Activated CD8-positive, alpha-beta T cell treated with anti-CD3 and anti-CD28 coated beads, Interleukin-2, amount 10 ng/mL, durations not matched to agents 7 days and 5 days (primary cell): ENCODE data around the gene PHF14. TPM values are rescaled to one million over a fixed set of nuclear protein-coding genes. Genes with fewer than 3 reads are reported as not detected.
A peak's percentile ranks its signal among the peaks of the same experiment; 100 is the strongest.
"Not testable (repeated sequence)": the region's sequence is repeated elsewhere in the genome, so short reads cannot be mapped to it uniquely, and the experiment has no call there.

Experiments
- ATAC-seq: fragments of 150-1000 bp; cut with Tn5 transposase; one replicate; pipeline ENCODE4 v1.10.0; 2021; ENCODE audit warnings: moderate library complexity
- CTCF ChIA-PET: fragments of 350-600 bp; sonication (Branson Sonifier 250); formaldehyde crosslinking; loops from one replicate; lab custom pipeline; 2021; ENCODE audit warnings: antibody characterized with exemption; lab: Charles Lee
- POLR2A ChIA-PET: fragments of 350-600 bp; sonication (Branson Sonifier 250); formaldehyde crosslinking; loops from one replicate; lab custom pipeline; 2021; ENCODE audit warnings: antibody characterized with exemption; lab: Charles Lee
- DNase-seq: peaks from one replicate; pipeline ENCODE4 v3.0.0-alpha.2; 2020
- H3K27ac Mint-ChIP-seq: one replicate; pipeline ENCODE4 v1.8.0; 2021; ENCODE audit warnings: mild to moderate bottlenecking, mixed read lengths
- H3K27me3 Mint-ChIP-seq: one replicate; pipeline ENCODE4 v1.8.0; 2021; ENCODE audit warnings: low read depth, mixed read lengths
- H3K36me3 Mint-ChIP-seq: one replicate; pipeline ENCODE4 v1.8.0; 2021; ENCODE audit warnings: low read depth, mixed read lengths
- H3K4me1 Mint-ChIP-seq: one replicate; pipeline ENCODE4 v1.8.0; 2021; ENCODE audit warnings: low read depth, mixed read lengths
- H3K4me3 Mint-ChIP-seq: one replicate; pipeline ENCODE4 v1.8.0; 2021; ENCODE audit warnings: mild to moderate bottlenecking, mixed read lengths
- H3K9me3 Mint-ChIP-seq: one replicate; pipeline ENCODE4 v1.8.0; 2022; ENCODE audit warnings: mixed read lengths; ENCODE audit not compliant: insufficient read depth
- total RNA-seq, 2 experiments: library from RNA; stranded (reverse); gene quantifications; one replicate each; pipeline ENCODE4 v1.2.3, GENCODE V29; 2021

Gene PHF14, protein sequence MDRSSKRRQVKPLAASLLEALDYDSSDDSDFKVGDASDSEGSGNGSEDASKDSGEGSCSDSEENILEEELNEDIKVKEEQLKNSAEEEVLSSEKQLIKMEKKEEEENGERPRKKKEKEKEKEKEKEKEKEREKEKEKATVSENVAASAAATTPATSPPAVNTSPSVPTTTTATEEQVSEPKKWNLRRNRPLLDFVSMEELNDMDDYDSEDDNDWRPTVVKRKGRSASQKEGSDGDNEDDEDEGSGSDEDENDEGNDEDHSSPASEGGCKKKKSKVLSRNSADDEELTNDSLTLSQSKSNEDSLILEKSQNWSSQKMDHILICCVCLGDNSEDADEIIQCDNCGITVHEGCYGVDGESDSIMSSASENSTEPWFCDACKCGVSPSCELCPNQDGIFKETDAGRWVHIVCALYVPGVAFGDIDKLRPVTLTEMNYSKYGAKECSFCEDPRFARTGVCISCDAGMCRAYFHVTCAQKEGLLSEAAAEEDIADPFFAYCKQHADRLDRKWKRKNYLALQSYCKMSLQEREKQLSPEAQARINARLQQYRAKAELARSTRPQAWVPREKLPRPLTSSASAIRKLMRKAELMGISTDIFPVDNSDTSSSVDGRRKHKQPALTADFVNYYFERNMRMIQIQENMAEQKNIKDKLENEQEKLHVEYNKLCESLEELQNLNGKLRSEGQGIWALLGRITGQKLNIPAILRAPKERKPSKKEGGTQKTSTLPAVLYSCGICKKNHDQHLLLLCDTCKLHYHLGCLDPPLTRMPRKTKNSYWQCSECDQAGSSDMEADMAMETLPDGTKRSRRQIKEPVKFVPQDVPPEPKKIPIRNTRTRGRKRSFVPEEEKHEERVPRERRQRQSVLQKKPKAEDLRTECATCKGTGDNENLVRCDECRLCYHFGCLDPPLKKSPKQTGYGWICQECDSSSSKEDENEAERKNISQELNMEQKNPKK
- 10 to 100 TPM; 32.1 to 37.8 TPM for total RNA-seq

DNA sequence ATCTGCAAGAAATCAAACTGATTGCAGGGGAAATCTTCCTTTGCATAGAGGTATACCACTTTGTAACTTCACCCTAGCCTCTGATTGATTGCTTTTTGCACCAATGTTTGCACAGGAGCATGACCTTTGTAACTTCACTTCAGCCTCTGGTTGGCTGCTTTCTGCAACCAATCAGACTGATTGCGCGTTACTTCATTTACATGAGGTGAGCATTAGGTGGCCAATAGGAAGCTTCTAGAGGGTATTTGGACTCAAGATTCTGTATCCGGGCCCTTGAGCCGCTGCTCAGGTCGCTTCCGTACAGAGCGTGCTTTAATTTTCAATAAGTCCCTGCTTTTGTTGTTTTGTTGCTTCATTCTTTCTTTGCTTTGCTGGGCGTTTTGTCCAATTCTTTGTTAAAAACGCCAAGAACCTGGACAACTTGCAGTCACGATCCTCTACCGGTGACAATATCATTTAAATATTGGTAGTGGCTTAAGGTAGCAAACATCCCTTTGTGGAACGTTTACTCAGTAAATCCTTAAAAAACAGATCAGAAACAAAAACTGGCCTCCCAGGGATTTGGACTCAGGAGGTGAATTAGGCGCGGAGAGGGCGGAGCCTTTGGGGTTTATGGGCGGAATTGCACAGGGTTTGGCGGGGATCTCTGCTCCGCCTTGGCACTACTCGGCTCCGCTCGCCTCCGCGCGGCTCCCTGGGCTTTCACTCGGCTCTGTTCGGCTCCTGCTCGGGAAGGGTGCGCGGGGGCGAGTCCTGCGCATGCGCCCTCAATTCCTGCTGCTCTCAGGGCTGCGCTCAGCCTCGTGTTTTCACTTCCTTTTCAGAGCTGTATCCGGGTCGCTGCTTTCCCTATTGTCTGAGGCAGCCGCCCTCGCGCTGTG, at the start of gene PHF14:
TSS of gene PHF14 (plus strand) at position 812 of the 881 bp plus-strand sequence. CDS start 452 bp downstream, outside the sequence.
- Mint-ChIP-seq H3K9me3 (no peaks in the 10 kb centered on the region), H3K36me3 (peaks cover 25% of the 10 kb centered on the region), H3K4me3 (peak within 1 kb of the TSS; percentile 95), H3K4me1 (peaks cover 48% of the 10 kb centered on the region), H3K27ac (peak within 1 kb of the TSS; percentile 92), H3K27me3 (peaks cover 6% of the 10 kb centered on the region)
- DNase-seq (peak; percentile 97), ATAC-seq (peak; percentile 99)
- CTCF ChIA-PET = interaction anchor here (1.0 kb wide), 1 partner anchor 34 kb away, joined by 3 read pairs; a partner anchor contains a TSS
- POLR2A ChIA-PET = interaction anchor here (0.6 to 2.6 kb wide), 4 partner anchors 16 to 33 kb away, joined by 3 to 22 read pairs (median 3); a partner anchor contains a TSS

DNA sequence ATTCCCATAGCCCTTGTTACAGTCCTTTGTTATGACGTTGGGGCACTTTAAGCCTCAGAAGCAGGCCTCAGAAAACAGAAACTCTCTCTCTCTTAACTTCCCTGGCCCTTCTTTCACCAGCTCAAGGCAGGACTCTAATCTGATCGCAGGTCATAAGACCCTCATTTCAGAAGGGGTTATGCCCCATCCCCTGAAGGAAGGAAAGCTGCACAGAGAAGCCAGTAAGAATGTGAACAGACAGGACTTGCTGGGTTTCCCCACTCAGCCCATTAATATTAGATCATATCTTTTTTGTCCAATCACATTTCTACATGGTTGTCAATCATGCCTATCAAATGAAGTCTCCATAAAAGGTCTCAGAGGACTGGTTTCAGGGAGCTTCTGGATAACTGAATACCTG, 49.3 kb upstream of the PHF14 start:
- ATAC-seq = no peak
- Mint-ChIP-seq H3K9me3 (no peaks in the 10 kb centered on the region), H3K36me3 (no peaks in the 10 kb centered on the region), H3K27ac (no peak overlapping the region), H3K4me3 (no peak overlapping the region), H3K27me3 (no peaks in the 10 kb centered on the region), H3K4me1 (no peaks in the 10 kb centered on the region)
- DNase-seq = no peak
- ChIA-PET CTCF (no interaction called here), POLR2A (no interaction called here)

DNA sequence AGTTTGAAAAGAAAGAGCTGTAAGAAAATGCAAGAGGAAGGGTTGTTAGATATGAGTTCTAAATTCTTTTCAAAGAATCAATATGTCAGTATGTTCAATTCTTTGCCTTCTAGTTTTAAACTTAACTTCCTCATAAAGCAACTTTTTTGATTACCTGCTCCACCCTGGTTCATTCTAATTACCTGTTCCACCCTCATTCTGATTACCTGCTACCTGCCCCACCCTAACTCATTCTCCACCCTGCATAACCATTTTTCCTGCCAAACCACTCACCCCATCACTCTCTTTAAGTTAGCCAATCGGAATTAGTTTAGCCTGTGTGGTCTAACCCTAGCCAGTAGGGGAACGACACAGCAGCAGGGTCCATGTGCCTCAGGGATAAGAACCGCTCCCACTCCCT, 45.5 kb upstream of the PHF14 start:
- H3K4me3 Mint-ChIP-seq, H3K27me3 Mint-ChIP-seq, H3K9me3 Mint-ChIP-seq, H3K27ac Mint-ChIP-seq, CTCF ChIA-PET, DNase-seq, ATAC-seq, H3K4me1 Mint-ChIP-seq, POLR2A ChIA-PET: not testable (repeated sequence)
- H3K36me3 Mint-ChIP-seq = peaks cover 17% of the 10 kb centered on the region

DNA sequence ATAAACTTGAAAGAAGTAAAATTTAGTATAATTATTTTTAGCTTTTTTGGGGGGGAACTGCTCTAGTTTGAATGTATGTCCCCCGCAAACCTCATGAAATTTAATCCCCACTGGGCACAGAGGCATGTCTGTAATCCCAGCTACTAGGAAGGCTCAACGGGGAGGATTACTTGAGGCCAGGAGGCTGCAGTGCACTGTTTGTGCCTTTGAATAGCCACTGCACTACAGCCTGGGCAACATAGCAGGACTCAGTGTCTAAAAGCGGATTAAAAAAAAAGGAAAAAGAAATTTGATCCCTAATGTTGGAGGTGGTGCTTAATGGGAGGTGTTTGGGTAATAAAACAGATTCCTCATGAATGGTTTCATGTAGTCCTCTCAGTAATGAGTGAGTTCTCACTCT, 43.1 kb upstream of the PHF14 start:
- Mint-ChIP-seq H3K9me3 (no peaks in the 10 kb centered on the region), H3K36me3 (peaks cover 24% of the 10 kb centered on the region), H3K27me3 (no peaks in the 10 kb centered on the region), H3K27ac (no peak overlapping the region), H3K4me3 (no peak overlapping the region), H3K4me1 (peaks cover 3% of the 10 kb centered on the region)
- POLR2A ChIA-PET = no interaction called here
- ATAC-seq = no peak
- no peak for DNase-seq
- CTCF ChIA-PET = no interaction called here

DNA sequence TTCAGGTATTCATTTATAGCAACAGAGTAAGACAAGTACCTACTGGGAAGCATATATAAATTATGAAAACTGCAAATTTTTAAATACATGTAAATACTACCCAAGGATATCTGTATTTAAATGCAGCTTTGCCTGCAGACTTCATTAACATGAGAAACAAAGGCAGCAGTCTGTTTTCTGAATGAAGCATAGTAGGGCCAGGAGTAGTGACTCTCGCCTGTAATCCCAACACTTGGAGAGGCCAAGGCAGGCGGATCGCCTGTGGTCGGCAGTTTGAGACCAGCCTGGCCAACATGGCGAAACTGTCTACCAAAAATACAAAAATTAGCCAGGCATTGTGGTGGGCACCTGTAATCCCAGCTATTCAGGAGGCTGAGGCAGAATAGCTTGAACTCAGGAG, 42.5 kb upstream of the PHF14 start:
- Mint-ChIP-seq H3K27ac (no peak overlapping the region), H3K36me3 (peaks cover 30% of the 10 kb centered on the region), H3K9me3 (no peaks in the 10 kb centered on the region), H3K27me3 (no peaks in the 10 kb centered on the region), H3K4me1 (peaks cover 8% of the 10 kb centered on the region), H3K4me3 (no peak overlapping the region)
- ChIA-PET POLR2A (no interaction called here), CTCF (no interaction called here)
- DNase-seq (no peak), ATAC-seq (no peak)

DNA sequence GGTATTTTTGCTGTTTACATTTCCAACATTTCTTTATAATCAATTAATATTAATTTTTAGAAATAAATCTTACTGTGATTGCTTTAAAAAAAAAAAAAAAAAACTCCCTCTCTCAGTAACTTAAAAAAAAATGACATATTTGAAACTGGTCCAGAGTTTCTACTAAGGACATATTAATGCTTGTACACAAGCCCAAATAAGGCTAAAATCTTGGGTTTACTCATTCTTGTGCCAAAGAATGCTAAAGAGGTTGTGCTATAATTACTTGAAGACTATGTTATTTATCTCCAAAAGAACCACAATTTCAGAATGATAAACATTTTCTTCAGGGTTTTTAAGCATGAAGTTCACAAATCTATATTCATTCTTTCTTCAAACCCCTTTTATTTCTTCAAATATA, 39.4 kb upstream of the PHF14 start:
- Mint-ChIP-seq H3K4me3 (no peak overlapping the region), H3K9me3 (no peaks in the 10 kb centered on the region), H3K4me1 (peaks cover 24% of the 10 kb centered on the region), H3K36me3 (peaks cover 50% of the 10 kb centered on the region), H3K27me3 (no peaks in the 10 kb centered on the region), H3K27ac (no peak overlapping the region)
- DNase-seq (no peak), ATAC-seq (no peak)
- POLR2A ChIA-PET = no interaction called here
- CTCF ChIA-PET = no interaction called here

DNA sequence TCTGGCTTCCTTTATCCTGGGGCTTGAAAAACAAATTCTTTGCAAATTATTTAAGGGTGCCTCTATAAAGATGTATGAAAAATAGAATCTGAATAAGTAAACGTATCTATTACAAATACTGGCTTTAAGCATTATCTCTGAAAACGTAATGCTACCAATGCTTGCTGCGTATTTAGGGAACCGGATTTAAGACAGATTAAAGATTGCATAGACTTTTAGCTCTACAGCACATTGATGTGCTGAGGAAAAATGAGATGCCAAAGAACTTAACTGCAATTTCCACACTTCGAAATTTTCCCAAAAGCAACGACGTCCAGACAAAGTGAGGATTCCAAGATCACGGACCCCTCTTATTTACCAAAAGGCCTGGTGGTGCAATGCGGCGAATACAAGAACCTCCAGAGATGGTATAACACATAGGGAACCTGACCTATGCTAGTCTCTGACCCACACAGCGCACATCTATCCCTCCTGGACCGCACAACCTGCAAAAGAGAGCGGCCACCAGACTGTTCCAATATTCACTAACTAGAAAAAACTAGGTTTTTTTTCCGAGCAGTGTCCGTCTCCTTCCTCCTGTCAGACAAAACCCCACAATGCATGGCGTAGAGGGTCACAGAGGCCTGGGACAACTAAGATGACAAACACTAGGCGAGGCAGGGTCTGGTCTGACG, 34.3 kb upstream of the PHF14 start:
- POLR2A ChIA-PET = interaction anchor here (1.6 to 1.9 kb wide), 2 partner anchors 20 to 34 kb away, joined by 5 to 22 read pairs; partner anchors contain the start of gene PHF14
- peak; percentile 25 for ATAC-seq
- Mint-ChIP-seq H3K36me3 (peaks cover 31% of the 10 kb centered on the region), H3K4me1 (peaks cover 24% of the 10 kb centered on the region), H3K27me3 (no peaks in the 10 kb centered on the region), H3K27ac (no peak overlapping the region), H3K9me3 (no peaks in the 10 kb centered on the region), H3K4me3 (no peak overlapping the region)
- no peak for DNase-seq
- CTCF ChIA-PET = interaction anchor here (0.8 to 1.0 kb wide), 2 partner anchors 34 to 273 kb away, joined by 3 read pairs; no protein-coding TSS in a partner anchor

DNA sequence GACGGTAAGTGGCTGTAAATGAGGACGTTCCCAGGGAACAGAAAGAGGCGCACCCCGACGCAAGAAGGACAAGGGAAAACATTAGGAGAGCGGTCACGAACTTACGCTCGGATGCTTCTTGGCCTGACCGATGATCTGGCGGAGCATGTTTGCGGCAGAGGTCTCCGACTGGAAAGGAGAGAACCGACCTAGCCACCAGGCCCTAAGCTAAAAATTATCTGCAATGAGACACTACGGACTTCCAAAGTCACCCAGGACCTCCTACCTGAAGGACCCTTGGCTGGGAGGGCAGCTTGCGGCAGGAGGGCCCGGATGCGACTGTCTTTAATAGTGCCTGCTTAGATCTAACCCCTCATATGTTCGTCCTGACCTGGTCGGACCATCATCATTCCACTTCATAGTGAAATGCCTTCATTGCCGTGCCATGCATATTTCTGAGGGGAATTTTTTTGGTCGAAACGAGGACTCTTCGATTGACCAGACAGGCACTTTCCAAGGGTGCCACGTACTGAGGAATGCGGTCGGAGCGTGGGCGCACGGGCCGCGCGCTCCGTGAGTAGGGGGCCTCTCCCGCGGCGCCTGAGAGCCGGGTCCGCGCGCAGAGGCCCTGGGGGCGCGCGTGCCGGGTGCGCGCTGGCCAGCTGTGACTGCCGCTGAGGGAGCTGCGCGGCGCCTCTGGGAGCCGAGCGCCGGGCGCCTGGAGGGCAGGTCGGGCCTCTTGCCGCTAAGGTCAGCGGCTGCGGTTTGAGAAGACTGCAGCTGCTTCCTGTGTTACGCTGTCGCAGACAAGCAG, 33.6 kb upstream of the PHF14 start:
- CTCF ChIA-PET = interaction anchor here (0.8 to 2.1 kb wide), 5 partner anchors 33 to 272 kb away, joined by 3 to 17 read pairs (median 3); no protein-coding TSS in a partner anchor
- no peaks in the 10 kb centered on the region for H3K27me3 Mint-ChIP-seq
- DNase-seq = peak; percentile 86
- no peak overlapping the region for H3K27ac Mint-ChIP-seq
- peak; percentile 92 for ATAC-seq
- POLR2A ChIA-PET = interaction anchor here (0.9 to 1.9 kb wide), 6 partner anchors 13 to 187 kb away, joined by 3 to 22 read pairs (median 4); partner anchors contain the start of gene PHF14
- peaks cover 30% of the 10 kb centered on the region for H3K36me3 Mint-ChIP-seq
- H3K4me1 Mint-ChIP-seq = peaks cover 24% of the 10 kb centered on the region
- H3K9me3 Mint-ChIP-seq = no peaks in the 10 kb centered on the region
- H3K4me3 Mint-ChIP-seq = no peak overlapping the region

DNA sequence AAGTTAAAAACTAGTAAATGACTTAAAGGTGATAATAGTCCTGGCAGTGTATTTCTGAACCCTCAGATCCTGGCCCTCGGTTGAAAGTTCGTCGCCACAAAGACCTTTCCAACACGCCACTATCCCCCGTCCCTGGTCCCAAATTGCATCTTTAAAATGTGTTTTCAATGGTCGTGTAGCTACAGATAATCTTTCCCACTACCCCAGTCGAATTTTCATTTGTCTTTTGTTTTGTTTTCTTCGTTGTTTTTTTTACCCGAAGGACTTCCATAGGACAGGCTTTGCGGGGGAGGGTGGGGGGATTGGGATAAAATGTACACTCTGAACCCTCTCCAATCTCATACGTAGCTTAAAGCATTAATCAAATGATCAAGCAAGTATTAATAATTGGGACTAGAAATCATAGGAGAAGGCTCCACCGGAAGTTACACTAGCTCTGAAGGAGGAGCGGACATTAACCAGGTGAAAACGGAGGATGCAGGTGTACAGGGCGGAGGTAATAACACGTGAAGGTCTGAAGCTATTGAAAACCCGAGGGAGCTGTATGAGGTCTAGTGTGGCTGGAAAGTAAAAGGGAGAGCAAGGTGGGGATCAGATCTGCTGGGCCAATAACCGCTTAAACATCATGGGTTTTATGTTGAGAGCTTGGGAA, 32.8 kb upstream of the PHF14 start:
- peaks cover 23% of the 10 kb centered on the region for H3K36me3 Mint-ChIP-seq
- H3K27ac Mint-ChIP-seq = no peak overlapping the region
- no peaks in the 10 kb centered on the region for H3K9me3 Mint-ChIP-seq
- POLR2A ChIA-PET = interaction anchor here (0.6 to 1.9 kb wide), 8 partner anchors 10 to 186 kb away, joined by 3 to 22 read pairs (median 4); partner anchors contain the start of gene PHF14
- CTCF ChIA-PET = interaction anchor here (1.2 to 2.1 kb wide), 3 partner anchors 34 to 271 kb away, joined by 3 to 17 read pairs (median 5); no protein-coding TSS in a partner anchor
- peaks cover 19% of the 10 kb centered on the region for H3K4me1 Mint-ChIP-seq
- H3K4me3 Mint-ChIP-seq = no peak overlapping the region
- ATAC-seq (no peak), DNase-seq (peak; percentile 29)
- H3K27me3 Mint-ChIP-seq = no peaks in the 10 kb centered on the region
